Pancreas (tissue), 10 donors: ENCODE results near the gene KLK13. TPM values are rescaled to one million over a fixed set of nuclear protein-coding genes. Genes with fewer than 3 reads are reported as not detected.

Experiments used
- ATAC-seq, 4 donors: fragments of 200-7000 bp; cut with Tn5 transposase; one replicate each; pipeline versions ENCODE4 v1.8.0 to v1.9.1; 2020; ENCODE audit warnings: mild to moderate bottlenecking in 4 of 4, moderate library complexity in 4 of 4
- DNase-seq, 6 donors: peaks; one replicate each; pipeline ENCODE4 v3.0.0-alpha.2; 2020
- FAIRE-seq: peaks from 2 replicates; lab custom pipeline; 2012; peaks lifted over from hg19 to GRCh38; lab: Jason Lieb, UNC
- H3K27ac ChIP-seq, 4 donors: fragments of 200-600 bp; sonication (generic); 1 replicate in 3 of 4; 2 replicates in 1 of 4; pipeline versions ENCODE4 v1.5.0 to v1.8.0; 2020
- H3K27me3 ChIP-seq, 4 donors: fragments of 200-600 bp; one replicate each; pipeline ENCODE4 v1.8.0; 2021
- H3K36me3 ChIP-seq, 3 donors: fragments of 200-600 bp; sonication (generic) in 1 of 3; one replicate each; pipeline versions ENCODE4 v1.5.0 to v1.8.0; 2020 to 2021
- H3K4me1 ChIP-seq, 3 donors: fragments of 200-600 bp; one replicate each; pipeline ENCODE4 v1.8.0; 2021
- H3K4me3 ChIP-seq, 4 donors: fragments of 200-600 bp; sonication (generic) in 2 of 4; one replicate each; pipeline versions ENCODE4 v1.5.0 to v1.8.0; 2020 to 2021
- H3K9me3 ChIP-seq, 4 donors: fragments of 200-600 bp; one replicate each; pipeline ENCODE4 v1.8.0; 2021
- CTCF ChIP-seq, 4 donors: fragments of 200-600 bp; sonication (generic) in 3 of 4; IDR thresholded peaks; one replicate each; pipeline versions ENCODE4 v1.5.0 to v1.8.0; 2021; ENCODE audit warnings: antibody characterized with exemption in 4 of 4
- WGBS, 2 donors: extraction: QIAGEN DNeasy Blood & Tissue Kit; methylation state at CpG; one replicate each; pipeline ENCODE4 v1.1.7; 2013; 5-methylcytosine and 5-hydroxymethylcytosine counted together
- intact Hi-C, 3 donors: fragments of 100-400 bp; cut with DNase I; formaldehyde crosslinking; loops; one replicate each; pipeline versions ENCODE4 v1.11.1 to v1.14.2; 2022
- polyA plus RNA-seq, 2 donors: library from polyadenylated mRNA; stranded (reverse); fragments of 200-250 nt; gene quantifications; one replicate each; pipeline ENCODE4 v1.2.3, GENCODE V29; 2013
- total RNA-seq, 6 donors: library from RNA; stranded (reverse); fragmentation: NEBNext Ultra II Directional in 4 of 6; extraction: Animal tissue kit (Norgen Biotek cat#: 25700) in 4 of 6; gene quantifications; one replicate each; pipeline versions ENCODE4 v1.2.1 to v1.2.4, GENCODE V29; 2021 to 2023
- donor health status: healthy with polysubstance abuse.
- donor health status: DM: no; HTN: no; CAD: no; lungs with moderate emphysema.
- donor health status: DM: no; HTN: no; CAD: no.
- donor health status: control.
- donor health status: control.
- donor health status: Bipolar disorder and iron deficiency.
- donor health status: DM: yes; HTN: yes; CAD: no.
- donor health status: DM: no; HTN: no; CAD: no.
- donor health status: DM: no; HTN: no; CAD: no.
- donor health status: DM: yes; HTN: yes; CAD: no.

KLK13 gene
- total and polyA plus RNA-seq, 8 donors = 0.59 to 6.4 (median 2.7) TPM; not detected in 1

GRCh38 chr19:51018745-51019543 lies 45.9 kb downstream of the KLK13 start:
- intact Hi-C loops = no loop called here
- no peak overlapping the region for H3K27ac ChIP-seq
- peaks cover 0 to 7% (median 0%) of the 10 kb centered on the region in 3 donors for H3K4me1 ChIP-seq
- peak overlapping the region in 1 of 4 donors; percentile 32 for H3K4me3 ChIP-seq
- no peaks in the 10 kb centered on the region for H3K9me3 ChIP-seq
- H3K36me3 ChIP-seq = no peaks in the 10 kb centered on the region
- no peak for FAIRE-seq
- no peaks in the 10 kb centered on the region for H3K27me3 ChIP-seq
- no peak for TF ChIP-seq CTCF (IDR thresholded peaks at IDR 0.05)
- ATAC-seq = peak in 2 of 4 donors; percentile 9 to 17
- peak in 2 of 6 donors; percentile 26 to 63 for DNase-seq
- WGBS, 2 donors = 17% methylated on average over 49 to 64 of the region's 68 CpGs

DNA sequence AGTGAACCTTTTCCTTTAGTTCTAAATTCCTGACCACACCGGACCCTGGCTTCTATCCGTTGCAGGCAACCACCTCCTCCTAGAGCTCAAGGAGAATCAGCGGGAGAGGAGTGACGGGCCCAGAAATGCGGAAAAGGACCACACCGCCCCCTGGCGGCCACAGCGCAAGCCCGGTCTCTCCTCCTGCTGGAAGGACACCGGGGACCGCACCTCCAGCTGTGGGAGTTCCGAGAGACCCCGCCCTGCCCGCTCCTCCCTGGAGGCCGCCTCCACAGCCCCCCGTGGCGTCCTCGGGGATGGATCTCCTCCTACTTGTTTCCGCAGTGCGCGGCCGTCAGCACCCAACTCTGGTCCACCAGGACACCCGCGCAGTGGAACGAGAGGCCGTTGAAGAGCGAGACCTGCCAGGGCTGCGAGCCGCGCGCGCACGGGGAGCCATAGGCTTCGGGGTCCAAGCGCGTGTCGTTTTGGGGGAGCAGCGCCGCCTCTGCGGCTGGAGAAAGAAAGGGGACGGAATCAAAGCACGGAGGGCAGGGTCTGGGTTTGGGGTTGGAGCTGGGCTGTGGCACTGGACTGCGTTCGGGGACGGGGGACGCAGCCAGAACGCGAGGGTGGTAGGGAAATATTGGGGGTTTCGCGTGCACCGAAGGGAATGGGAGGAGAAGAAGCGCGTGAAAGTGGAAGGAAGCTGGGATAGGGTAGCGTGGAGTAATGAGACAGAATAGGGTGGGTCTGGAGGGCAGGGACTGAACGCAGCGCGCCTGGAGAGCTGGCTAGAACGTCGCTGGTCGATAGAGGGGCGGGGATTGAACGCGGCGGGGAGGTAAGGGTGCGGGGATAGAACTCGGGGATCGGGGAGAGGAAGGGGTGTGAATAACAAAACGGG lies 47.9 kb downstream of the KLK13 start:
- H3K4me3 ChIP-seq = peak overlapping the region in 2 of 4 donors; percentile 23 to 41
- TF ChIP-seq CTCF (IDR thresholded peaks at IDR 0.05) = peak in 3 of 4 donors; percentile 64 to 86 (median 67)
- DNase-seq (peak; percentile 44 to 91 (median 62)), ATAC-seq (peak; percentile 57 to 86 (median 77)), FAIRE-seq (no peak)
- no peaks in the 10 kb centered on the region for H3K27me3 ChIP-seq
- H3K9me3 ChIP-seq = no peaks in the 10 kb centered on the region
- no peak overlapping the region for H3K27ac ChIP-seq
- peaks cover 0 to 7% (median 0%) of the 10 kb centered on the region in 3 donors for H3K4me1 ChIP-seq
- 0 to 1% methylated on average over 62 to 68 of the region's 68 CpGs for WGBS, 2 donors
- intact Hi-C loops = no loop called here
- H3K36me3 ChIP-seq = no peaks in the 10 kb centered on the region

- no peak overlapping the region for H3K4me3 ChIP-seq
- DNase-seq (peak in 1 of 6 donors; percentile 61), FAIRE-seq (no peak), ATAC-seq (no peak)
- no peaks in the 10 kb centered on the region for H3K4me1 ChIP-seq
- intact Hi-C loops = no loop called here
- no peaks in the 10 kb centered on the region for H3K9me3 ChIP-seq
- no peak for TF ChIP-seq CTCF (IDR thresholded peaks at IDR 0.05)
- WGBS, 2 donors = 77 to 85% methylated on average over 19 of the region's 19 CpGs
- H3K36me3 ChIP-seq = no peaks in the 10 kb centered on the region
- H3K27me3 ChIP-seq = no peaks in the 10 kb centered on the region
- H3K27ac ChIP-seq = no peak overlapping the region
These were observed 49.1 kb downstream of the KLK13 start for GRCh38 chr19:51015691-51016267.

DNA sequence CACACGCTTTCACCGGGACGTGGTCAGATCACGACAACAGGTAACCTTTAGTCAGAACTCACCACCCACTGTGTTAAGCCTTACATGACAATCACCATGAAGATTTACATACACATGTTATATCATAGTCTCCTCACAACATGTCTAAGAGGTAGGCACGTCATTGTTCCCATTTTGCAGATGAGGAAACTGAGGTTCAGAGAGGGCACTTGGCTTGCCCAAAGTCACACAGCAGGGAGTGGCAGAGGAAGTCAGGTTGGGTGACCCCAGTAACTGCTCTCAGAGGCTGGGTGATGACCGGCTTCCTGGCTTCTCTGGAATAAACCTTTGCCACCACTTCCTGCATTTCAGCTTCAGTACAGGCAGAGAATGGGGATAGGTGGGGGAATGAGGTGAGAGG lies 50.6 kb downstream of the KLK13 start:
- H3K4me1 ChIP-seq = no peaks in the 10 kb centered on the region
- TF ChIP-seq CTCF (IDR thresholded peaks at IDR 0.05) = no peak
- H3K27ac ChIP-seq = no peak overlapping the region
- ATAC-seq = no peak
- no peaks in the 10 kb centered on the region for H3K36me3 ChIP-seq
- no peaks in the 10 kb centered on the region for H3K27me3 ChIP-seq
- intact Hi-C loops = no loop called here
- 68 to 79% methylated on average over 6 of the region's 6 CpGs for WGBS, 2 donors
- no peak overlapping the region for H3K4me3 ChIP-seq
- FAIRE-seq = no peak
- DNase-seq = no peak
- no peaks in the 10 kb centered on the region for H3K9me3 ChIP-seq
